HG02852 (cell line): Measurements from ENCODE around the gene NPIPB12.
"Not testable (repeated sequence)": the region's sequence is repeated elsewhere in the genome, so short reads cannot be mapped to it uniquely, and the experiment has no call there.

Experiments used
- ATAC-seq: cut with Tn5 transposase; IDR thresholded peaks from one replicate; pipeline ENCODE4 v1.9.1; 2021; ENCODE audit warnings: mild to moderate bottlenecking, moderate library complexity; ENCODE audit not compliant: unreplicated experiment

The NPIPB12 gene

DNA sequence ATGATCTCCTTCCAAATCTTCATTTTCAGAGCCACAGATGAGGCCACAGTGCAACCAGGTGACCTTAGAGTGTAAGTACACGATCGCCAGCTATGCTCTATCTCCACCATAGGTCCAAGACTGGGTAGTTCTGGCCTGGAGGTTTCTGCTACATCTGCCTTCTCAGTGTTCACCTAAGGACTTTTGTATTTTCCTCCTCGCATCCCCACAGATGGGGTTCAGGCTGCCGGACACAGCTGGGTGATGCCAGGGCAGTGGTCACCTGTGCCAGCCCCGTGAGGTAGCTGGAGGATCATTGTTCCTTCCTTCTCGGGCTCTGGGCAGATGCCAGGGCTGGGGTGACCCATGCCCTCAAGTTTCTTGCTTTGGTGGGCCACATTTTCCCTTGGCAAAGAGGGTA lies at the start of gene NPIPB12:
TSS of gene NPIPB12 (minus strand) at position 101 of the 400 bp plus-strand sequence.
- ATAC-seq: not testable (repeated sequence)

DNA sequence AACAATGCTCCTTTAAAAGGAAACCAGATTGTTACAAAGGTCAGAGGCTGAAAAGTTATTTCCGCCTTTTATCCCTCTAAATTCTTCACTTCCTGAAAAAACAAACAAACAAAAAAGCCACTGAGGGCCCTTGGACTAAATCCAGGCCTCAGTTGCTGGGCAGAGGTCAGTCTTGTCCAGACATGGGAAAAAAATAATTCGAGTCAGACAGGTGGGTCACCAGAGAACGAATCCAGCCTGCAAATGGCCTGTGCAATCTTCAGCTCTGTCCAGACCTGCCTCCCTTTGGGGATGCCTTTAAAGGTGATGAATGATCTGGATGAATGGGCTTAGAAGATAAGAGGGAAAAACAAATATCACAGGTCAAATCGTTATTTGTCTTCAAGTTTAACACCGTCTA lies 15.3 kb upstream of the NPIPB12 start:
- not testable (repeated sequence) for ATAC-seq

DNA sequence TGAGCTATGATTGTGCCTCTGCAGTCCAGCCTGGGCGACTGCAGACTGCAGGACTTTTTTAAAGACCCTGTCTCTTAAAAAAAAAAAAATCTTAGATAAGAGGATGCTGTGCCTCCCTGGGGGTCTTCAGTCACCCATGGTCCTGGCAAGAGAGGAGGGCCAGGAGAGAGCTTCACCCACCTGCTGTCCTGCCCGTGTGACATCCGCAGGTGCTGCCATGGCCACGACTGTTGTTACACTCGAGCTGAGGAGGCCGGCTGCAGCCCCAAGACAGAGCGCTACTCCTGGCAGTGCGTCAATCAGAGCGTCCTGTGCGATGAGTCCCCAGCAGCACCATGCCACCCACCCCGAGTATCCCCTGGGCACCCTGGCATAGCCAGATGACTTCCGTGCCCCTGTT lies 23.9 kb downstream of the NPIPB12 start:
- not testable (repeated sequence) for ATAC-seq

DNA sequence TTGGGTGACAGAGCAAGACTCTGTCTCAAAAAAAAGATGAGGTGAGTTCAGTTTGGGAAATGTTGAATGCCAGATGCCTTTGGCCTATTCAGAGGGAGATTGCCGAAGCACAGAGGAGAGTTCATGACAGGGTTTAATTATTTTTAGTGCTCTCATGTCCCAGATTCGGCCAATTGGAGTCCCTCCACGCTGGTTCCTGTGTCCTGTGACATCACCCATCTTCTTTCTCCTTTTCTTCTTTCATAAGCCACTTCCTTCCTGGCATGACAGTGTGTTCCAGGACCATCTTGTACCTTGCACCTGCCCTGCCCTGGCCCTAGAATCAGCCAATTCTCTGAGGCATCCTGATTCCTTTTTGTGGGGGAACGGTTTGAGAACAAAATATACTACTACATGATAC lies 34.1 kb downstream of the NPIPB12 start:
- not testable (repeated sequence) for ATAC-seq

DNA sequence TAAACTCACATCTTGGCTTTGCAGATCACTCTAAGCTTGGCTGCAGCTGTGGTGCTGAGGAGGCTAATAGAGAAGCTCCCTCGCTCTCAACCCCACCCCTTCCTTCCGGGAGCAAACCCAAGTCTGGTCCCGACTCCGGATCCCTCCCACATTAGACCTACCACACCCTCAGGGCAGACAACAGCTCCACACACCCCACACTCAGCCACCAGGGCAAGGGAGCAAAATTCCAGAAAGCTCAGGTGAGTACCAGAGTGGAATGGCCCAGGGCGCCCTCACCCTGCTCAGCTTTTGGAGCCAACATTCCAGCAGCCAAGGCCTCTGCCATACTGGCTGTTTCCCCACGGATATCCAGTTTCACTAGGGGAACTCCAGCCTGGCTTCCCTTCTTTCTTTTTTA lies 36.5 kb downstream of the NPIPB12 start:
- ATAC-seq: not testable (repeated sequence)

DNA sequence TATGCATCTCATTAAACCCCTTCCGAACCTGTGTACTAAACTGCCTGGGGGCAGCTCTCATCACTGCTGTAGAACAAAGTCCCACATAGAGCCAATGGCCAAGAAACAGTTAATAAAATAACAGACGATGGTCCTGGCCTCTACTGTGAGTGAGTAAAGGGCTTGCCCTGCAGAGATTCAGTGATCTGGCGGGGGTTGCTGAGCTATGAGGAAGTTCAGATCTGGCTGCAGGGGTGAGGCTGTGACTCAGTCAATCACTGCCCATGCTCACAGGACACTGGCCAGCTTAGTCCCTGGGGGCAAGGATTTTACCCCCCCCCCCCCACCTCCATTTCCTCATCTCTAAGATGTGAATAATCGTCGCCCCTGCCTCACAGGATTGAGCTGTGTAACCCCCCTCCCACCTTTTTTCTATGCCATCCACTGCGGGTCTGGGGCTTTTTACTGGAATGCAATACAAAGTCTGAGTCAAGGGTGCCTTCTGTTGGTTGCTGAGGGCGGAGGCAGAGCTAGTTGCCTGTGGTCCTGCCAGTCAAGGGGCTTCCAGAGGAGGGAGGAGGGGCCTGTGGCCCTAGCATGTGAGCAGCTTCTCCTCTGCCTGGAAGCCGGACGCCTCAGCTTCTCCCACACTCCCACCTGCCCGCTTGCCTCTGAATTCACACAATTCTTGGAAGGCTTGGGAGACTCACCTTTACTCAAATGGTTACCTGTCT lies 38.4 kb downstream of the NPIPB12 start:
- not testable (repeated sequence) for ATAC-seq

DNA sequence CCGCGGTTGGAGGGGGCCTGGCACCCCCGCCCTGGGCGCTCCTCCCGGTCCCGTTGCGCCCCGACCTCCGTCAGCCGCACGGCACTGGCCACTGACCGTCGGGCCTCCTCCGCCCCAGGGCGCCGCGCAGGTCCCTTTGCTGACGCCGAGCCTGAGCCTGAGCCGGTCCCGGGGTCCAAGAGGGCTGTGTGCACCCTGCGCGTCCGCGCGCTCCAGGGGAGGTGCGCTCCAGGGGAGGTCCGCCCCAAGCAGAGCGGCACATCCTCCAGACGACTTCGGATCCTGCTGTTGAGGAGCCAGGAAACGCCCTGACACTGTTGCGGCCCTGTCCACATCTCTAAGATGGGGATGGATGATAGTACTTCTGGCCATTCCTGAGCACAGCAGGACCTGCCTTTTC lies 39.3 kb downstream of the NPIPB12 start:
- not testable (repeated sequence) for ATAC-seq

DNA sequence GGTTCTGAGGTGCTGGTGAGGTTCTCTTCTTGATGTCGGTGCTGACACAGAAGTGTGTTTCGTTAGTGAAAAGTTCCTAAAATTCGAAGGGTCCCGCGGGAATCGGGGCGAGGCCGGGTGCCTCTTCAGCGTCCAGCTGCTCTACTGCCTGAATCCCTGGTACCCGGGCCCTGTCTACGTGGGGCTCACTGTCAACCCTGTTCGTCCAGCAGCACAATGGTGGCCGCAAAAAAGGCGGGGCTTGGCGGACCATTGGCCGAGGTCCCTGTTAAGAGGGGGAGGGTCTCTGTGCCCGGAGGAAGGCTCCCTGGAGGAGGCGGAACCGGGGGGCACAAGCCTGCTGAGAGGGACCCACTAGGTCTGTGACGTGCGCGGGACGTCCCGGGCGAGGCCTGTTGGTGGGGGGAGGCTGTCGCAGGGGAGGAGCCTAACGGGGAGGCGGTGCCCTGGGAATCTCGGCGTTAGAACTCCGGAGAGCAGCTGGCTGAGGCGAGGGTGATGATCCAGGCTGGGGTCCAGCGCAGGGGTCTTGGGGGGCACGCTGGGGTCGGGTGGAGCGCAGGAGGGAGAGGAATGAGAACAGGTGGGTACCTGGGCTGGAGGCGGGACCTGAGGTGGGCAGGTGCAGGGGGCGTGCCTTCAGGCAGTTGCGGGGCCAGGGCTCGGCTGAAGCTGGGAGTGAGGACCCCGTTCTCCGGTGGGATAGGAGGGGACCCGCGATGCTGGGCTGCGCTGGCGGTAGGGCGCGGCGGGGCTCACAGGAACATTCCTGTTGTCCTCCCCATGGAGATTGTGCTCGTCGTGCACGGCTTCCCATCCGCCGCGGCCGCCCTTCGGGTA lies 40.0 kb downstream of the NPIPB12 start:
- ATAC-seq: not testable (repeated sequence)

DNA sequence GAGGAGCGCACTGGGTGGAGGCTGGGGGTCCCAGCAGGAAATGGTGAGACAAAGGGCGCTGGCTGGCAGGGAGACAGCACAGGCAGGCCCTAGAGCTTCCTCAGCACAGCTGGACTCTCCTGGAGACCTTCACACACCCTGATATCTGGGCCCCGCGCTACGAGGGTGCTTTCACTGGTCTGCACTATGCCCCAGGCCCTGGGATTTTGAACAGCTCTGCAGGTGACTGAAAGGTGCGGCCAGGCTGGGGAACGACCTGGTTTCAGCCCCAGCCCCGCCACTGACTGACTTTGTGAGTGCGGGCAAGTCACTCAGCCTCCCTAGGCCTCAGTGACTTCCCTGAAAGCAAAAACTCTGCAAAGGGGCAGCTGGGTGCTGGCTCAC lies 45.6 kb downstream of the NPIPB12 start:
- not testable (repeated sequence) for ATAC-seq

DNA sequence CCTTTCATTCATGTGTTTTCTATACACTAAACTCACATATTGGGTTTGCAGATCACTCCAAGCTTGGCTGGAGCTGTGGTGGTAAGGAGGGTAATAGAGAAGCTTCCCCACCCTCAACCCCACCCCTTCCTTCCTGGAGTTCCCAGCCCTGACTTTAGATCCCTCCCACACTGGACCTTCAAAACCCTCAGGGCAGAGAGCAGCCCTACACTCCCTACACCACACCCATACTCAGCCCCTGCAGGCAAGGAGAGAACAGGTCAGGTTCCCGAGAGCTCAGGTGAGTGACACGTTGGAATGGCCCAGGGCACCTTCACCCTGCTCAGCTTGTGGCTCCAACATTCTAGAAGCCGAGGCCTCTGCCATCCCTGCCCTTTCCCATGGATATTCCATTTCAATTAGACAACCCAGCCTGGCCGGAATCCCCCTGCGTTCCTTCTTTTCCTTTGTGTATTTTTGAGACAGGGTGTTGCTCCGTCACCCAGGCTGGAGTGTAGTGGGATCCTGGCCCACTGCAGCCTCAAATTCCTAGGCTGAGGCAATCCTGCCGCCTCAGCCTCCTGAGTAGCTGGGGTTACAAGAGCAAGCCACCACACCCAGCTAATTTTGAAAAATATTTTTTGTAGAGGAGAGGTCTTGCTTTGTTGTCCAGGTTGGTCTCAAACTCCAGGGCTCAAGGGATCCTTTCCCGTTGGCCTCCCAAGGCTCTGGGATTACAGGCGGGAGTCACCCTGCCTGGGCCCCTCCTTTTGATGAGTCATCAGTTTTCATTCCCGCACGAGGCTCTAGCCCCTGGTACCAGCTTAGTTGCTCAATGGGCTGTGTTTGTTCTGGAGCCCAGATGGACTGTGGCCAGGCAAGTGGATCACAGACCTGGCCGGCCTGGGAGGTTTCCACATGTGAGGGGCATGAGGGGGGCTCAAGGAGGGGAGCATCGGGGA lies 46.2 kb downstream of the NPIPB12 start, which contains the start of gene SULT1A4:
TSS of gene SULT1A4 (plus strand) at position 208 of the 941 bp plus-strand sequence. CDS start 1,473 bp downstream, outside the sequence.
- ATAC-seq: not testable (repeated sequence)

DNA sequence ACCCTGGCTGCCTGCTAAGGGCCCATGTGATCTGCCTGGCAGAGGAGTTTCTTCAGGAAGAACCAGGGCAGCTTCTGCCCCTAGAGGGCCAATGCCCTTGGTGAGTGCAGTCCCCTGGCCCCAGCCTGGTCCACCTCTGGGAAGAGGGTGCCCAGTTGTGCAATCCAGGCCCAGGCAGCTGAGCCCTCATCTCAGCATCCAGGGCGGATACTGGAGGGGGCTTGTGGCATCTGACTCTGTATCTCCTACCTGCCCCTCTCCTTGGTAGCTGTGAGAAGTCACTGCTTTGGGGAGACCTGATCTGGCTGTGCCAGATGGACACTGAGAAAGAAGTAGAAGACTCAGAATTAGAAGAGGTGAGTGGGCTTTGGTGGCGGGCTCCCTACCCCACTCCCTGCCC lies 48.5 kb downstream of the NPIPB12 start:
- ATAC-seq: not testable (repeated sequence)

DNA sequence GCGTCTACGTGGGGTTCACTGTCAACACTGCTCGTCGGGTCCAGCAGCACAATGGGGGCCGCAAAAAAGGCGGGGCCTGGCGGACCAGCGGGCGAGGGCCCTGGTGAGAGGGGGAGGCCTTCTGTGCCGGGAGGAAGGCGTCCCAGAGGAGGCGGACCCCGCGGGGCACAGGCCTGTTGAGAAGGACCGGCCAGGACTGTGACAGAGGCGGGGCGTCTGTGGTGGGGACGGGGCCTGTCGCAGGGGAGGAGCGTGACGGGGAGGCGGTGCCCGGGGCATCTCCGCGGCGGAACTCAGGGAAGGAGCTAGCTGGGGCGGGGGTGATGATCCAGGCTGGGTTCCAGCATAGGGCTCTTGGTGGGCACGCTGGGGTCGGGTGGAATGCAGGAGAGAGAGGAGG lies 51.4 kb downstream of the NPIPB12 start:
- ATAC-seq: peak; percentile 61

DNA sequence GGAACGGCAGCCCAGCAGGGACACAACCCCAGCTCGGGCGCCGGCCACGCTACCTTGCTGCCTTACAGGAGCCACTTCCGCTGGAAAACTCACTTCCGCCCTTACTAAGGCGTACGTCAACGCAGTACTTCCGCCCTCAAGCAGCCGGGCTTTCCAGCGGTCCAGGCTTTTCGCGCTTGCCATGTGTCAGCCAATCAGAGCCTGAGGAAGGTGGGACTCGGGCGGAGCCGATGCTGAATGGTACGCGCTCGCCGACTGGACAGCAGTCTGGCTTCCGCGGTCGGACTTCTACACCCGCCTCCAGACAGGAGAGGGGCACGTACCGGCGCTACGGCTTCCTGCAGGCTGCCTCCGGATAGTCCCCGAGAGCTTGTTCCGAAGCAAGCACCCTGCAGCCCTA lies 51.9 kb downstream of the NPIPB12 start, which contains the start of the genes BOLA2 and SLX1B:
TSS of gene BOLA2 (minus strand) at position 83 of the 400 bp plus-strand sequence. CDS start 98 bp downstream, outside the sequence.
TSS of gene SLX1B (plus strand) at position 265 of the 400 bp plus-strand sequence.
- ATAC-seq: peak; percentile 85

DNA sequence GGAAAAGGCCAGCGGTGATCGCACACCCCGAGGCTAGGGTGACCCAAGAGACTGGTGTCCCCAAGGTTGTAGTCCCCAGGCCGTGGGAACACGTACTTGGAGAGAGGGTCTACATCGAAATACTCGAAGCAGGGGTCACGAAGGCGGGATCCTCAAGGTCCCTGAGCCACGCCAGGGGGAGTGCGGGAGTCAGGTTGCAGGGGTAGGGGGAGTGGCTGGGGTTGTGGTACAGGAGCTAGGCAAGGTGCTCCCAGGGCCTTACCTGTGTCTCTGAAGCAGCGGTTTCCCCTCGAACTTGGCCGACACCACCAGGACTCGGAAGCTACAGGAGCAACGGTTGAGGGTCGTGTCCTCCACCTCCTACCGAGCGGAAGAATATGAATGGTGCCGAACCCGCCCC lies 52.5 kb downstream of the NPIPB12 start:
- peak; percentile 9 for ATAC-seq
